H9 (cell line): ENCODE results near the gene BRS3. TPM values are rescaled to one million over a fixed set of nuclear protein-coding genes. Genes with fewer than 3 reads are reported as not detected.

Experiments
- DNase-seq: peaks from one replicate; pipeline ENCODE4 v3.0.0-alpha.2; 2017
- H2AFZ ChIP-seq: one replicate; pipeline ENCODE4 v1.6.1; 2013; ENCODE audit warnings: mild to moderate bottlenecking, low read length, control low read depth, moderate library complexity
- H2AK5ac ChIP-seq: 2 replicates; pipeline ENCODE4 v1.6.1; 2013; ENCODE audit warnings: low read length, control low read depth, mixed read lengths; ENCODE audit not compliant: insufficient read length
- H2BK120ac ChIP-seq: one replicate; pipeline ENCODE4 v1.6.1; 2013; ENCODE audit warnings: low read depth, mild to moderate bottlenecking, low read length, control low read depth, inconsistent platforms; ENCODE audit not compliant: poor library complexity, severe bottlenecking
- H2BK12ac ChIP-seq: 2 replicates; pipeline ENCODE4 v1.6.1; 2013; ENCODE audit warnings: low read length, control low read depth, mixed read lengths, low read depth; ENCODE audit not compliant: insufficient read length
- H2BK15ac ChIP-seq: 2 replicates; pipeline ENCODE4 v1.6.1; 2013; ENCODE audit warnings: low read depth, low read length, control low read depth
- H2BK20ac ChIP-seq: one replicate; pipeline ENCODE4 v1.6.1; 2013; ENCODE audit warnings: low read depth, mild to moderate bottlenecking, low read length, control low read depth, inconsistent platforms; ENCODE audit not compliant: poor library complexity, severe bottlenecking
- H2BK5ac ChIP-seq: 2 replicates; pipeline ENCODE4 v1.6.1; 2013; ENCODE audit warnings: low read length, control low read depth, mixed read lengths; ENCODE audit not compliant: insufficient read length
- H3K14ac ChIP-seq: 2 replicates; pipeline ENCODE4 v1.6.1; 2013; ENCODE audit warnings: low read length, control low read depth; ENCODE audit not compliant: insufficient read depth
- H3K18ac ChIP-seq: 2 replicates; pipeline ENCODE4 v1.6.1; 2013; ENCODE audit warnings: low read depth, mild to moderate bottlenecking, mixed read lengths, low read length, control low read depth; ENCODE audit not compliant: insufficient read length
- H3K23ac ChIP-seq: 2 replicates; pipeline ENCODE4 v1.6.1; 2013; ENCODE audit warnings: low read length, control low read depth, mixed read lengths, low read depth; ENCODE audit not compliant: insufficient read length
- H3K23me2 ChIP-seq: 2 replicates; pipeline ENCODE4 v1.6.1; 2013; ENCODE audit warnings: low read depth, mild to moderate bottlenecking, mixed read lengths, low read length, control low read depth; ENCODE audit not compliant: insufficient read length, poor library complexity, severe bottlenecking
- H3K27ac ChIP-seq: 2 replicates; pipeline ENCODE4 v1.5.1; 2013; ENCODE audit warnings: low read length, control low read depth, mixed read lengths, low read depth; ENCODE audit not compliant: insufficient read length
- H3K27me3 ChIP-seq: 2 replicates; pipeline ENCODE4 v1.6.1; 2013; ENCODE audit warnings: low read length, control low read depth, inconsistent platforms; ENCODE audit not compliant: insufficient read depth
- H3K4ac ChIP-seq: 2 replicates; pipeline ENCODE4 v1.6.1; 2013; ENCODE audit warnings: low read depth, mild to moderate bottlenecking, control low read depth, inconsistent platforms, low read length, moderate library complexity
- H3K4me1 ChIP-seq: 2 replicates; pipeline ENCODE4 v1.6.1; 2013; ENCODE audit warnings: low read length, control low read depth, inconsistent platforms; ENCODE audit not compliant: insufficient read depth
- H3K4me2 ChIP-seq: 2 replicates; pipeline ENCODE4 v1.6.1; 2013; ENCODE audit warnings: low read length, control low read depth, mixed read lengths; ENCODE audit not compliant: insufficient read length, insufficient read depth
- H3K56ac ChIP-seq: 2 replicates; pipeline ENCODE4 v1.6.1; 2013; ENCODE audit warnings: low read depth, mild to moderate bottlenecking, mixed read lengths, low read length, control low read depth; ENCODE audit not compliant: insufficient read length
- H3K79me1 ChIP-seq: 2 replicates; pipeline ENCODE4 v1.6.1; 2013; ENCODE audit warnings: low read depth, mild to moderate bottlenecking, moderate library complexity, low read length, control low read depth, inconsistent platforms; ENCODE audit not compliant: insufficient read depth, poor library complexity, severe bottlenecking
- H3K79me2 ChIP-seq: 2 replicates; pipeline ENCODE4 v1.6.1; 2013; ENCODE audit warnings: low read length, control low read depth, inconsistent platforms; ENCODE audit not compliant: insufficient read depth
- H3K9ac ChIP-seq: 2 replicates; pipeline ENCODE4 v1.6.1; 2013; ENCODE audit warnings: low read length, control low read depth, mixed read lengths; ENCODE audit not compliant: insufficient read length; ENCODE audit errors: extremely low read depth
- H3K9me3 ChIP-seq: one replicate; pipeline ENCODE4 v1.6.1; 2013; ENCODE audit warnings: low read depth, low read length, inconsistent platforms; ENCODE audit not compliant: control insufficient read depth
- H3T11ph ChIP-seq: one replicate; pipeline ENCODE4 v1.6.1; 2013; ENCODE audit warnings: mild to moderate bottlenecking, low read length, control low read depth, inconsistent platforms
- H4K20me1 ChIP-seq: one replicate; pipeline ENCODE4 v1.6.1; 2013; ENCODE audit not compliant: control insufficient read depth, insufficient read length, insufficient read depth
- H4K5ac ChIP-seq: 2 replicates; pipeline ENCODE4 v1.6.1; 2013; ENCODE audit warnings: low read depth, mild to moderate bottlenecking, mixed read lengths, low read length, control low read depth; ENCODE audit not compliant: insufficient read length
- H4K8ac ChIP-seq: replicated peaks from 2 replicates; pipeline ENCODE4 v1.6.1; 2013; ENCODE audit warnings: low read length, control low read depth, mixed read lengths, low read depth; ENCODE audit not compliant: insufficient read length
- H4K91ac ChIP-seq: 2 replicates; pipeline ENCODE4 v1.6.1; 2013; ENCODE audit warnings: low read depth, mild to moderate bottlenecking, moderate library complexity, mixed read lengths, low read length, control low read depth; ENCODE audit not compliant: insufficient read length
- H3K27ac Mint-ChIP-seq, 3 experiments: 2 replicates in 2 of 3; 3 replicates in 1 of 3; pipeline ENCODE4 v1.8.0; 2020 to 2021; ENCODE audit warnings: mixed read lengths in 3 of 3, mild to moderate bottlenecking in 1 of 3, moderate library complexity in 1 of 3
- H3K27me3 Mint-ChIP-seq: 2 replicates; pipeline ENCODE4 v1.8.0; 2021; ENCODE audit warnings: low read depth, mild to moderate bottlenecking, moderate library complexity, mixed read lengths
- H3K36me3 Mint-ChIP-seq, 3 experiments: 2 replicates in 2 of 3; 3 replicates in 1 of 3; pipeline ENCODE4 v1.8.0; 2020 to 2021; ENCODE audit warnings: low read depth in 3 of 3, mixed read lengths in 3 of 3; ENCODE audit not compliant: insufficient read depth in 1 of 3
- H3K4me1 Mint-ChIP-seq, 2 experiments: 2 replicates each; pipeline ENCODE4 v1.8.0; 2020; ENCODE audit warnings: mixed read lengths in 2 of 2
- H3K4me3 Mint-ChIP-seq, 2 experiments: 2 replicates in 1 of 2; 3 replicates in 1 of 2; pipeline ENCODE4 v1.8.0; 2020 to 2021; ENCODE audit warnings: mild to moderate bottlenecking in 2 of 2, mixed read lengths in 2 of 2, moderate library complexity in 1 of 2
- H3K9me3 Mint-ChIP-seq, 2 experiments: 2 replicates in 1 of 2; 3 replicates in 1 of 2; pipeline ENCODE4 v1.8.0; 2020; ENCODE audit warnings: mild to moderate bottlenecking in 2 of 2, mixed read lengths in 2 of 2, moderate library complexity in 1 of 2
- WGBS: extraction: QIAGEN DNeasy Blood & Tissue Kit; methylation state at CpG from one replicate; pipeline ENCODE4 v1.1.7; 2013; ENCODE audit warnings: missing lambda C conversion rate, low lambda C conversion rate, mixed read lengths; ENCODE audit not compliant: insufficient read length; ENCODE audit errors: extremely low coverage; 5-methylcytosine and 5-hydroxymethylcytosine counted together
- total RNA-seq: library from RNA; stranded (reverse); gene quantifications from 2 replicates; pipeline ENCODE4 v1.2.1, GENCODE V29; 2021
- TF ChIP-seq, protein P1 (sequence below): fragments of 200-600 bp; sonication (generic); conservative IDR thresholded peaks from 3 replicates; pipeline ENCODE4 v1.8.0; 2021; ENCODE audit warnings: antibody characterized with exemption, mild to moderate bottlenecking

BRS3 gene
- total RNA-seq, 1 experiment from 2014 or later = not detected

DNA sequence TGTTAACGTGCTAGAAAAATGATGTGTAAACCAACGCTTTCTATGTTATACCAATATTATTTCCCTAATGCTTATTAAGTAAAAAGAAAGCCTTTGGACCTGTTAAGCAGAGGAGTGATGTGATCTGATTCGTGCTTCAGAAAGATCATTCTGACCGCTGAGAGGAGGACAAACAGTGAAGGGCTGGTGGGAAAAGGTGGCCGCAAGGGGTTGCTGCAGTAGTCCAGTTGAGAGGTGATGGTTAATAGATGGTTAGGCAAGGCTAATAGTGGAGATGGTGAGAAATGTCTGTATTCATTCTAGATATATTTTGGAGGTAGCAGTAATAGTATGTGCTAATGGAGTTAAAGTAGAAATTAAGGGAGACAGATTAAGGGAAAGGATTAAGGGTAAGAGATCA is 31.3 kb downstream of the BRS3 start:
- Histone ChIP-seq H3K14ac (no peak overlapping the region), H3K4me2 (no peak overlapping the region), H3T11ph (no peak overlapping the region), H3K4me1 (no peaks in the 10 kb centered on the region), H3K9ac (no peak overlapping the region), H4K5ac (no peak overlapping the region), H2BK20ac (no peak overlapping the region), H3K18ac (no peak overlapping the region), H3K27me3 (no peaks in the 10 kb centered on the region), H2AFZ (no peak overlapping the region), H4K8ac (no peak overlapping the region), H3K79me2 (no peaks in the 10 kb centered on the region), H2BK5ac (no peak overlapping the region), H2BK15ac (no peak overlapping the region), H3K23me2 (no peaks in the 10 kb centered on the region), H3K56ac (no peak overlapping the region), H2BK120ac (no peak overlapping the region), H3K4ac (no peak overlapping the region), H2BK12ac (no peak overlapping the region), H3K23ac (no peak overlapping the region), H2AK5ac (no peak overlapping the region), H3K9me3 (peaks cover 45% of the 10 kb centered on the region), H3K79me1 (no peaks in the 10 kb centered on the region), H4K20me1 (no peaks in the 10 kb centered on the region), H3K27ac (no peak overlapping the region), H4K91ac (no peak overlapping the region)
- TF ChIP-seq, protein P1, sequence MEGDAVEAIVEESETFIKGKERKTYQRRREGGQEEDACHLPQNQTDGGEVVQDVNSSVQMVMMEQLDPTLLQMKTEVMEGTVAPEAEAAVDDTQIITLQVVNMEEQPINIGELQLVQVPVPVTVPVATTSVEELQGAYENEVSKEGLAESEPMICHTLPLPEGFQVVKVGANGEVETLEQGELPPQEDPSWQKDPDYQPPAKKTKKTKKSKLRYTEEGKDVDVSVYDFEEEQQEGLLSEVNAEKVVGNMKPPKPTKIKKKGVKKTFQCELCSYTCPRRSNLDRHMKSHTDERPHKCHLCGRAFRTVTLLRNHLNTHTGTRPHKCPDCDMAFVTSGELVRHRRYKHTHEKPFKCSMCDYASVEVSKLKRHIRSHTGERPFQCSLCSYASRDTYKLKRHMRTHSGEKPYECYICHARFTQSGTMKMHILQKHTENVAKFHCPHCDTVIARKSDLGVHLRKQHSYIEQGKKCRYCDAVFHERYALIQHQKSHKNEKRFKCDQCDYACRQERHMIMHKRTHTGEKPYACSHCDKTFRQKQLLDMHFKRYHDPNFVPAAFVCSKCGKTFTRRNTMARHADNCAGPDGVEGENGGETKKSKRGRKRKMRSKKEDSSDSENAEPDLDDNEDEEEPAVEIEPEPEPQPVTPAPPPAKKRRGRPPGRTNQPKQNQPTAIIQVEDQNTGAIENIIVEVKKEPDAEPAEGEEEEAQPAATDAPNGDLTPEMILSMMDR = no peak
- Mint-ChIP-seq H3K27me3 (peaks cover 2% of the 10 kb centered on the region), H3K36me3 (no peaks in the 10 kb centered on the region), H3K27ac (no peak overlapping the region), H3K4me3 (no peak overlapping the region), H3K9me3 (peaks cover 31 to 34% of the 10 kb centered on the region in 2 experiments), H3K4me1 (no peaks in the 10 kb centered on the region)
- no CpG with 5 or more reads among the region's 5 CpGs for WGBS
- DNase-seq = no peak
